GM19043 (cell line): ENCODE measurements around the gene MBNL2.

Experiments
- ATAC-seq: cut with Tn5 transposase; IDR thresholded peaks from one replicate; pipeline ENCODE4 v1.9.1; 2021; ENCODE audit warnings: low read depth; ENCODE audit not compliant: unreplicated experiment

The MBNL2 gene

DNA sequence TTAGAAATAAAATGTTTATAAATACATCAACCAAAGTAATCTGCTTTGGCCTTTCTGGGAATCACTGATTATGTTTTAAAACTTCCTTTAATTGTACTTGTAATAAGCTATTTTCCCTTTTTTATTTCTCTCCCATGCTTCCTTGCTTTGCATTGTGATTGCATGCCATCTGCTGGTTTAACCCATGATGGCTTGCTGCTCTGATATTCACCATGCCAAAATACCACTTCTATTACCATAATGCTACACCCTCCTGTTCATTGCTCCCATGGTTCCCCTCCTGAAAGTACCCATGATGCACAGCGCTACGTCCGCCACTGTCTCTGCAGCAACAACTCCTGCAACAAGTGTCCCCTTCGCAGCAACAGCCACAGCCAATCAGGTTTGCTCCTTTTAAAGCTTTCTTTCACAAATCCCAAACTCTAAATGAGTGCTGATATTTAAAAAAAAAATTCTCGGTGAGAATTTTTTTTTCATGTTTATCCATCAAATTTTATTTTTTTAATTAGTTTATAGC lies 144.1 kb downstream of the MBNL2 start:
- no peak for ATAC-seq

DNA sequence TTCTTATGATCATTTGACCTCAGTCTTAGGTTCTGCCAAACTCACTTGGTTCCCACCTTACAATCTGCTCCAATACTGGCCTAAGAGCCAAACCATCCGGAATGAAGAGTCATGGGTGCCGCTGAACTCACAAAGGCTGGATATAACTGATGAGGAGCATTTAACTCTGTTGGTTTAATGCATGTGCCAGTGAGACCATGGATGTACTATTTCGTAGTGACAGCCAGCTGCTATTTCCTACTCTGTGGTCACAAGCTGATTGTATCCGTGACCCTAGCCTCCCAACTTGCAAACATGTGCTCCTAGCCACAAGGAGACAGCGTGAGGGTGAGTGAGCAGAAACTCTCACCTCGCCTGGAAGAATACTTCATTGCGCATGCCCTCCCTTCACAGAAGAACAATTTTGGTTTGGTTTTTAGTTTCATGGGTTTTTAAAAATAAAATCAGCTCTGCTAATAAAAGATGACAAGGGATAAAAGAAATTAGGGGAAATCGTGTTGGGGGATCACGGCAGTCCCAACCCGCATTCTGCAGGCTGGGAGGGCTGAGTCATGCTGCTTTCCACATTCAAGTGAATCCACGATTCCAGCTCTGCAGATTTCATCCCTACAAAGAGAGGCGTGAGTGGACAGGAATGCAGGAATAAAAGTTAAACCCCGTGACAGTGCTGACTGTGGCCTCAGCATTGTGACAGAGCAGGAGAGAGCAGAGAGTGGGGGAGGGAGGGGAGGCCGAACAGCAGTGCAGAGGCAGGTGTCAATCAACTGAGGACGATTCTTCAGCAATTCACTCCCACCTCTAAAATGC lies 145.1 kb downstream of the MBNL2 start:
- ATAC-seq, result no peak

DNA sequence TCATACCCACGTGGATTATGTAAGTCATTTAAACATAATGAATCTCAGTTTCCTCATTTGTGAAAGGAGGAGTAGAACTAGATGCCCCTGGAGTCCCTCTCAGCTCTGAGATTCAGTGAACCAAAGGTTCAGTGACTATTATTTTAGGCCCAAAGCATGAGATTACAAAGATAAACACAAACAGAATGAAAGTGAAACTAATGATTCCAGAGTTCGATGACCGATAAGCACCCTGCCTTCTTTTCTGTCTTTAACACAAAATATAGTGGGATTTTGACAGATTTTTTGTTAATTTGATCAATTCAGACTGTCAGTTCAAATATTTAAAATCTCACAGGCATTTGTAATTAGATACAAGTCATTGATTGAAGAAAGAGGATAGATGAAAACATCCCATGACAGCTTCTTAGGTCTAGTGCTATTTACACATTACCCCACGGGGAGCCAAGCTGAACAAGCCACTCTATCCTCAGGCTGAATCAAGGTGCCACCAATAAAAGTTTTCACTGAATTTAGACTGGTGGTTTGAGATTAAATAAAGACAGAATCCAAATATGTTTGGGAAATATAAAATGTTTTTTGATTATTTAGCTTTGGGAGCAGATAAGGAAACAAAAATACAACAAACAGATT lies 147.2 kb downstream of the MBNL2 start:
- peak; percentile 72 for ATAC-seq

DNA sequence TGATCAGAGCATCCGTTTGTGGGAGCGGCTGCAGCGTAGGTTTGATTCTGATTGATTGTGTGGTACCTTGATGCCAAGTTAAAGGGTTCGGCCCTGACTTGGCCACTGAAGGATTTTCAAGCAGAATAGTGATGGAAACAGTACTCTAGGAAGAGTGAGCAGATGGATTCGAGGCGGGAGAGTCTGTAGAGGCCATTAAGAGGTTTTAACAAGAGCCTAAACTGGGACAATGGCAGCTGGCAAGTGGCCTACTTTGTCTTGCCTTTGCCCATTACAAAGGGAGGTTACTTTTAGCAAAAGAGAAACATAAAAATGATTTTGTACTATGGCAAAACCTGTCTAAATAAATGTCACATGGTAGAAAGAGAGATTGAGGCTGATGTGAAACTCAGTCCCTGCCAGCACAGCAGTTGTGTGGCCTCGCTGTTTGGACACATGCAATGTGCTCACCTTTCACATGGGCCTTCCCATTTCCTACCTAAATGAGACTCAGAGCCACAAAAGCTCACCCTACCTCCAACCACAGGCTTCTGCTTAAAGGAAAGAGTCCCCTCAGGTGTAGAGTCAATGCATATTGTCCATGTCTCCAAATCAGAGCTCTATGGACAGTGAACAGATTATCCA lies 149.5 kb downstream of the MBNL2 start:
- no peak for ATAC-seq

DNA sequence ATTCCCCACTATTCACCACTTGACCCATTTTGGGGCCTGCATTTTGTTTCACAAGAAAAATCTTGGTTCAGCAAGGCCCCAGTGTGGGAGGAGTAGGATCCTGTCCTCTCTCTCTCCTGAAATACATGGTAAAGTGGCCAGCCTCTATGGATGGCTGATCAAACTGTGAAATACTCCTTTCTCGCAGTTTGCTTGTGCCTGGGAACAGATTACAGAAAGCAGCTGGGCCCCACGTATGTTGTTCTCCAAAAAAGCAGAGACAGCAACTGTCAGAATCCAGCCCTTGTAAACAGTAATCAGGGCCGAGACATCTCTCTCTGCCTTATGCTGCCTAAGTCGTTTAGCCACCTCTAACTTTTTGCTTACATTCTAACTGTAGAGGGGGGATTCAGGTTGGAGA lies 150.8 kb downstream of the MBNL2 start:
- ATAC-seq, result no peak

DNA sequence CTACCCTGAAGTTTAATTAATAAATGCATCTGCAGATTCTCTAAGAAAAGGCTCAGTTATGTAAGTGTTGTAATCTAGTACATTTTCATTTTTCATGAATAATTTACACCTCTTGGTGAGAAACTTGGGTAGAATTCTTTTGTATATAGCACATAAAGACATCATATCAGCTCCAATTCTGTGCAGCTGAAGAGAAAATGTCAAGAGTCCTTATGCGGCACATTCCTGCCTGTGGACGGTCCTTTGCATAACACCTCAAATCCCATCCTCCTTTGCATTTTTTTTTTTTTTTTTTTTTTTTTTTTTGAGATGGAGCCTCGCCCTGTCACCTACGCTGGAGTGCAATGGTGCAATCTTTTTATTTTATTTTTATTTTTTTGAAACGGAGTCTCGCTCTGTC lies 151.7 kb downstream of the MBNL2 start:
- no peak for ATAC-seq

DNA sequence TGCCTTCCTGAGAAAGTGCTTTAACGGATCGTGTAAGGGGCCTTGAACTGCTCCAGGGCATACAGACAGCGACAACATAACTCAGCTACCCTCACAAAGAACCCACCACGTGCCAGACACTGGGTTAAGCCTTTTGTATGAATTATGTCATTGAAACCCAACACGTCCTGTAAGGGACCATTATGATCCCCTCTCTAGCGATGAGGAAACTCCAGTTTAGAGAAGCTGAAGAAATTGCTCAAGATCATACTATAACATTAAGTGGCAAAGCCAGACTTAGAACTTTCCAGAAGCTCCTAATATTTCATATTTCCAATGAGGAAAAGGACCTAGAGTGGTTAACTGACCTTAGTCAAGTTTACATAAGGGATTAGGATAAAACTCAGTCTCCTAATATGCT lies 154.8 kb downstream of the MBNL2 start:
- no peak for ATAC-seq

DNA sequence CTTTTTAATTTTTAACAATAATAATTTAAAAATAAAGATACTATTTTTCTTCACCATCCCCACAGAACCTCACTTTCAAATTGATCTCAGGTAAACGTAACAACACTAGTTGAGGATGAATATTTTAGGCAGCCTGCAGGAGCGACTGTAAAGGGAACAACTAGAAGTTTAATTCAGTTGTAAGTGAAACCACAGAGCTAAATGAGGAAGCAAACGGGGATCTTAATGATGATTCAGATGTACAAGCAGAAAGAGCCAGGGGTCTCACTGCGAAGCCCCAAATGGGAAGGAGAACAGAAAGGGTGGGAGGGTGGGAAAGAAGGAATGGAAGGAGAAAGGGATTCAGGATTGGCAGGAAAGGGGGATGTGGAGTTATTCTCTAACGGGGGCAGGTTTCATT lies 157.3 kb downstream of the MBNL2 start:
- ATAC-seq, result no peak

DNA sequence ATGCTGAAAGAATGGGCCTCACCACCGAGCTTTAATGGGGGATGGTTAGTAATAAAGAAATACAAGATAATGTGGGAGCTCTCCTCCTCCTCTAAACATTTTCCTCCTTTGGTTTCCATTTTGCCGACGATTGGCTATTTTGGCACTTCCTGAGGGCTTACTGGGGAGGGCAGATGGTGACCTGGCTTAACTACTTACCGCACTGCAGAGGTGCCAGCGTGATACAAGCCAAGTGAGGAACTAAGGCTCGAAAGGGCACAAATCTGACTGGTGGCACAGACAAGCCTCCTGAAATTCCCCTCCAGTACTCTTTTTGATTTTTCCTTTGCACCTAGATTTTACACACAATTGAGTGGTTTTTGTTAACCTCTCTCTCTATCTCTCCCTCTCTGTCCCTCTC lies 158.6 kb downstream of the MBNL2 start:
- ATAC-seq, result no peak

DNA sequence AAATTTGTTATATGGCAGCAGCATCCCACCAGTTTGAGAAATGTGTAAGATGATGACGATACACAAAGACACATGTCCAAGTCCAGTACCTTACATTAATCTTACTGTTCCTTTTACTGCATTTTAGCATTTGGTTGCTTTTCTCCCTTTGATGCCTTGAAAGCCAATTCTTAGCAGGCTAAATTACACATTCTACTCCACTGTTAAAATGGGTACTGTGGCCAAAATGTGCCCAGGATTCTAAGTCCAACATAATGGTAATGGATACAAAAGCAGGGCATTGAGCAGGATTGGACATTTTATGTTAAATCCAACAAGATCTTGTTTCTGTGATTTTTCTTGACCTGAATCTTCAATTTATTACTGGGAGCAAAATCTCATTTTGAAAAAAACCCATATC lies 159.1 kb downstream of the MBNL2 start:
- ATAC-seq, result no peak

DNA sequence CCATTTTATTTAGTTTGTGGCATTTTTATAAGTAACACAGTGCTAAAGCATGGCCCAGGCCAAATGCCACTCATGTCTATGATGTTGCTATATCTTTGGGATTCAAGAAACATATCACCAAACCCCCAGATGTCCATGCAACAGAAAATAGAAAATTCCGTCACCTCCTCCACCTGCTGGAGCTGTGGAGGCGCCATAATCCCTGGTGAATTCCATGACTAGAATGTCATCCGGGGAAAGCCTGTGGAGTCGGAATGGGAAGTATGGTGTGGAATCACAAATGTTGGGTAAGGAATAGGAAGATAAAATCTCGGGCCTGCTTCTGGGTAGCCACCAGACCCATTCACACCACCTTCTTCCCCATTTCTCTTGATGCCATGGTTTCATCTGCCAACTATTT lies 160.1 kb downstream of the MBNL2 start:
- no peak for ATAC-seq

DNA sequence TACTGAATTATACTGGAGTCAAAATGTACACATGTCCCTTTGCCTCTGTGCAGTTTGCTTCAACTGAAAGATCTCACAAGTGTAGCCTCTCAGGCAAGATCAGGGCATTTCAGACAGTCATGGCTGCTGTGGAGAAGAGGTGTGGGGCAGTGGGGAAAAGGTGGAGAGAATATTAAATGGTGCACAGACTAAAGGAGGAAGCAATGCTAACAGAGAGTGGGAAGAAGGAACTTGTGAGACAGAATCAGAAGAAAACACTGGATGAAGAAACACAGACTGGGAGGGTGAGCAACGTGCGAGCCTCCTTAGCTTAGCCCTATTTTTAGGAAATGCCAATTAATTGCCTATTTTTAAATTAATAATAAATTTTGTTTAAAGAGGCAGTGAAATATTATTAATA lies 162.2 kb downstream of the MBNL2 start:
- ATAC-seq, result no peak

DNA sequence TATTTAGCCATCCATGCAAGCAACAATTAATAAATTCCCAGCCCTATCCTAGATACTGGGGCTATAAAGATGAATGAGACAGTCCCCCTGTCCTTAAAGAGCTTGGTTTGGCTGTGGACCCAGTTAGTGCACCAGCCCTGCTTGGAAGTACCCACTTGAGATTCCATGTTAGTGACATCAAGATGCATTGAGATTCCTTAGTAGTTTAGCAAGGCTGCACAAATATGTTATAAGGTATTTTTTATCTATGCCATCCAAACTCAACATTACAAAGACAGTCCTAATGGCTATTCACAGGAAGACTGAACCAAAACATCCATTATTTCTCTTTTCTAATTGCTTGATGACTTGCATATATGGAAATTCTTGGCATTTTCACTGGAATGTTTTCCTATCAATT lies 163.0 kb downstream of the MBNL2 start:
- no peak for ATAC-seq

DNA sequence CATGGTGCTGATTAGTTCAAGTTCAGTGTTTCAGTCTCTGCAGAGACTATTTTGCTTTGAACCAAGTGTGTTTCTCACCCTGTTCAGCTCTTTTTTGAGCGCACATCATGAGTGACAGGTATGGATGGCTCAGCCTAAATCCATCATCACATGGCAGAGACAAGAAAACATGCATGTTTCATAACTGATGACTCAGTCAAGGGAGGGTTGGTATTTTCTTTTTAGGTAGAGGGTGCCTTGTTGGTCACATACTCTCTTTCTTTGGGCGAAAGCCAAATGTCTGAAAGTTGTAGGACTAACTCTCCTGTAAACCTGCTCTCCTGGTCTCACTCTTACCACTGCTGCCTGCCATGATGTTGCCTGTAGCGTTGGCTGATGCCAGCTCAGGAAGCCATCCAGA lies 163.7 kb downstream of the MBNL2 start:
- ATAC-seq, result no peak

DNA sequence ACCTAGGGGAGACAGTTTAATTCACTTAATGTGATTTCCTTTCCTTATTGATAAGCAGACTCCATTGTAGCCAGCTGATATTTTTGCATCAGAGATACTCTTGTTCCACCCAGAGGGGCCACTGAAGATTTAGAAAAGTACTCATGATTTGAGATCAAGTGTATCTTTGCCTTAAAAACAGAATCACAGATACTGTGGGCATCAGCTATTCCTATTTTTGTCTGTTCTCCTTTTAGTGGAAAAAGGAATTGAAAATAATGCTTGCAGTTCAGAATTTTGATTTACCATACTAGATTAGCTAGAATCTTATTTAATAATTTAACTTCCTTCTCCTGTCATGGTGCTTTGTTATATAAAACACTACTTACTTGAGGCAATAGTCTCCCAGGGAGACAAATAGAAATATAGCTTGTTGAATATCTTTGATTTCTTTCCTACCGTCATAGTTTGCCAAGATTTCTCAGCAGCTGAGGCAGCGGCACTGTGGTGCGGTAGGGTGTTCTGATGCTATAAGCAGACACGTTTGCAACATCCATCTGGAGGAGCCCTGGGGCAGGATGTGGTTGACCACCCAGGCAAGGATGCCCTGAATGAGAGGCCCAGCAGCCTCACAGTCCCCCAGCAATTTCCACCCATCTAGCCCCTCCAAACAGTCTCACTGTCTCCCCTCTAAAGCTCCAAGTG lies 164.8 kb downstream of the MBNL2 start:
- peak; percentile 61 for ATAC-seq

DNA sequence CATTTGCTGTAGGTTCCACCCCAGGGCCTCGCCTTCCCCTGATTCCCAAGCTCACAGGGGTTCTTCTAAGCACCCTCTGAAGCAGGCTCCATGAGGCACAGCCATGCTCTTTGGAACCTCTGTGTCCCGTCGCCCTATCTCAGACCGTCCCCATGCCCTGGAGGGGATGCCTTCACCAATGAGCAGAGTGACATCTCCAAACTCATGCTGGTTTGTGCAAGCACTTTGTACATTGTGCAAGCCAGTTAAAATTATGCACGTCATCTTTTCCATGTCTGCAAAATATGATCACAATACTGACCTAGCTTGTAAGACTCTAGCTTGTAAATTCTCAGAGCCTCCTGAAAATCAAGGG lies 165.3 kb downstream of the MBNL2 start:
- no peak for ATAC-seq

DNA sequence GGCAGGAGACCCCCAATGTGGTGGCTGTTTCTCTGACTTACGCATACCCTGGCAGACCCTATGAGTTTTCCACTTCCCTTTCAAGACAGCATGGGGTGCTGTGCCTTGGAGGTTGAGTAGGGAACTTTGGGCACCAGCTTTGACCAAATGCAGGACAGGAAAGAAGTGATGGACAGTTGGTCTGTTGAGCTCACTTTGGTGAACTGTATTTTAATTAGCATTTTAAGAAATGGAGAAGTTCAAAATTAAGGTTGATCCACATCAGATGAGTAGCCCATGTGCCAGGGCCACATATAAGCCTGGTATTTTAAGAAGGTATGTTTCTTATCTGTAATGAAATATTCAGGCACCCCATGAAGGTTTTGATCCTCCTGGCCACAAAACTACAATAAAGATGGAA lies 165.8 kb downstream of the MBNL2 start:
- no peak for ATAC-seq

DNA sequence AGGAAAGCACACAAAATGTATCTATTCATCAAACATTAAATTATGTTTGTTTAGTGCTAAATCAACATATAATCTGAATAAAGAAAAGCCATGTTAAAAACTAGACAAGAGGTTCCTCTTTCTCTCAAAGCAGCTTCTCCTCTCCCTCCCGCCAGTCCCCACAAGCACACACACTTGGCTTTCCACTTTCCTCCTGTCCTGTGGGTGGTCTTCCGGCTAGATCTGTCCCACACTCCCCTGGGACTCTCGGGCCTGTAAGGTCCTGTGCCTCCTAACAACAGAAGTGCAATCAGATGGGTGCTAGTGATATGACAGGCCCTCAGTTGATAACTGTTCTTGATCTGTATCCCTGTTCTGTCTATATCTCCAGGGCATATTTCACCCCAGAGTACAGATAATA lies 166.2 kb downstream of the MBNL2 start:
- ATAC-seq, result no peak

DNA sequence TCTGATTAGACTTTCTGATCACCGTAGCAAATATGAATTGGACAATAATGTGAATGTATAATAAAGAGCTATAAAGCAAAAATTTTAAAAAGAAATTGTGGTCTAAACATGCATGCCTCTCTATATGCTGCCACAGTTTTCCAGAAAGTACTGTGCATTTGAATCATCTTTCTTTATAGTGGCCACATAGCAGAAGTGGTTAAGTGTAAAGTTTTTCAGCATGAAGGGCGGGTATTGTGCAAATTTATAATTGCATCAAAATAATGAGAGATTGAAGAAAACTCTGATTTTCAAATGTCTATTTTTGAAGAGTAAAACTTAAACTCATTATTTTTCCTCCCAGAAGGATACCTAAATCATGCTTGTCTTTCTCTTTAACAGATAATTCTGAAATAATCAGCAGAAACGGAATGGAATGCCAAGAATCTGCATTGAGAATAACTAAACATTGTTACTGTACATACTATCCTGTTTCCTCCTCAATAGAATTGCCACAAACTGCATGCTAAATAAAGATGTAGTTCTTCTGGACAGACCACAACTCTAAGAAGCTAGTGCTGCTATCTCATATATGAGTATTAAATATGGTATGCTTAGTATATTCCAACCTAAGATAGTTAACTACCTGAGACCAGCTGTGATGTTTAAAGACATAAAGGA lies 168.9 kb downstream of the MBNL2 start:
- no peak for ATAC-seq

DNA sequence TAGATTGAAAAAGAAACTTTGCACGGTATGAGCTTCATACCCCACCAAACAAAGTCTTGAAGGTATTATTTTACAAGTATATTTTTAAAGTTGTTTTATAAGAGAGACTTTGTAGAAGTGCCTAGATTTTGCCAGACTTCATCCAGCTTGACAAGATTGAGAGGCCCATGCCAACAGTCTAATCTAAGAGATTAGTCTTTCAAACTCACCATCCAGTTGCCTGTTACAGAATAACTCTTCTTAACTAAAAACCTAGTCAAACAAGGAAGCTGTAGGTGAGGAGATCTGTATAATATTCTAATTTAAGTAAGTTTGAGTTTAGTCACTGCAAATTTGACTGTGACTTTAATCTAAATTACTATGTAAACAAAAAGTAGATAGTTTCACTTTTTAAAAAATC lies 169.9 kb downstream of the MBNL2 start:
- no peak for ATAC-seq

DNA sequence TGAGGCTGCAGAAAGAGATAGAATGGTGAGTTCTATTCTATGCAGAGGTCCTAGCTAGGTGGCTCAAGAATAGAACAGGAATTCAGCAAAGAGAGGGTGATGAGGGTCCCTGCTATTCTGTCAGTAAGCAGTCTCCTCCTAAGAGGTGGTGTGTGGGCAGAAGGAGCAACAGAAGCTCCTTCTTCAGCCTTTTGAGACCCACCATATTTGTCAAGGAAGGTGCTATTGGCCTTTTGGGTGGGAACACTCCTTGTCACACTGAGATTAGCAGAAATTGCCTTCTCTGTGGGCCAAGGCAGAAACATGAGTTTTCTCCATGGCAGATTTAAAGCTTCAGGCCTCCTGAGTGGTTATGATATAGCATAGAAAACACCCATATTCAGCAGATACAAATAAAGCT lies 172.4 kb downstream of the MBNL2 start:
- no peak for ATAC-seq
